ENCODE data around the gene TXNRD2.

The TXNRD2 gene

DNA sequence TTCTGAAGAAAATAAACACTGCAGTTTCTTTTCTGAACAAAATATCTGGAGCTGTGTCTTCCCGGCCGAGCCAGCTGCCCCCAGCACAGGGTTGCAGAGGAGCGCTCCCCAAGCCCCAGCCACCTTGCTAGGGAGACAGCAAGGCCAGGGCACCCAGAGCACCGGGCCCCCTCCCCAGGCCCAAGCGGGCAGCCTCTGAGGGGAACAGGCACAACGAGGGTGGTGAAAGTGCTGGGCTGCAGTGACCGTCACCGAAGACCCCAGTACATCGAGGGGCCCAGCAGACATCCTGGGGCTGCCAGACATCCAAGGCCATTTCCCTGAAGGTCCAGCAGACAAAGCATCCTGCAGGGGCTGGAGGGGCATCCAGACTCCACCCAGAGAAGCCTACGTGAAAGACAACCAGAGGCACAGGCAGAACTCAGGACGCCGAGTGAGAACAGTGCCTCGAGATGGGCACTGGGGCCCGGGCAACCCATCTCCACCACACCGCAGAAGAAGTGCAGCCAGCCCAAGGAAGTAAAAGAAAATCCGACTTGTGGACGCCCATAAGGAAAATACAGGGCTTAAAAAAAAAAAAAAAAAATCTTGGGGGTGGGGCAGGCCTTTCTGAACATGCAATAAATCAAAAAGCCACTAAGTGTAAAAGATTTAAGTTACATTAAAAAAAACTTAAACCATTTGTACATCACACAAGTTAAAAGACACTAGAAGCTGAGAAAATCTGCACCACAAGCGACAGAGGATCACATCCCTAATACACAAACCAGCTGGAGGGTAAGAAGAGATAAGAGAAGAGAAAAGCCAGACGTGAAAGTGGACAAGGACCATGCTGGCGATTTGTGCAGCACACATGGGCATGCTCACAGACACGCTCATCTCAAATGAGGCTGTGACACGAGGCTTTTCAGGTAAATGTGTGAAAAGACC, 36.0 kb downstream of the TXNRD2 start:
- Histone ChIP-seq H3K4me3 (ENCODE audit: low read length) (no peak overlapping the region), H3K36me3 (ENCODE audit: control insufficient read depth, insufficient read depth, low read length) (no peaks in the 10 kb centered on the region), H3K9me3 (ENCODE audit: control insufficient read depth, low read length) (no peaks in the 10 kb centered on the region), H3K4me1 (ENCODE audit: control insufficient read depth, insufficient read depth, low read length) (peaks cover 8% of the 10 kb centered on the region), H3K27me3 (ENCODE audit: control insufficient read depth, insufficient read depth, low read length) (no peaks in the 10 kb centered on the region), H3K9ac (ENCODE audit: low read length) (no peak overlapping the region)

DNA sequence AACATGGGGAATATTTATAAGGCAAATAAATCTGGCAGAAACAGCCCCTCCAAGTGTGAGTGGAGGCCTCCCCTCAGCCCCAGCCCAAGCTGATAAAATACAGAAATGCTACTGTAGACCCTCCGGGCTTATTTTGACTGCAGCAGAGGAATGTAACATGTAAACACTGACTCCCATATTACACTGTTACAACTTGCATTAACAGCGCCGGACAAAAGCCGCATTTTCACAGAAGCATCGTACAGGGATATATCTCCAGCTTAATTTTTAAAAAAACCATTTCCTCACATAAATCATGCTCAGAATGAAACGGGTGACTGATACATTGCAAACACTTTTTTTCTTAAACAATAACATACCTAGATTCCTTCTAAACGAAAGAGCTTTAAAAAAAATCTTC, 36.7 kb downstream of the TXNRD2 start:
- no peaks in the 10 kb centered on the region for H3K9me3 ChIP-seq (ENCODE audit: control insufficient read depth, low read length)
- H3K36me3 ChIP-seq (ENCODE audit: control insufficient read depth, insufficient read depth, low read length), result no peaks in the 10 kb centered on the region
- H3K4me1 ChIP-seq (ENCODE audit: control insufficient read depth, insufficient read depth, low read length), result peaks cover 9% of the 10 kb centered on the region

DNA sequence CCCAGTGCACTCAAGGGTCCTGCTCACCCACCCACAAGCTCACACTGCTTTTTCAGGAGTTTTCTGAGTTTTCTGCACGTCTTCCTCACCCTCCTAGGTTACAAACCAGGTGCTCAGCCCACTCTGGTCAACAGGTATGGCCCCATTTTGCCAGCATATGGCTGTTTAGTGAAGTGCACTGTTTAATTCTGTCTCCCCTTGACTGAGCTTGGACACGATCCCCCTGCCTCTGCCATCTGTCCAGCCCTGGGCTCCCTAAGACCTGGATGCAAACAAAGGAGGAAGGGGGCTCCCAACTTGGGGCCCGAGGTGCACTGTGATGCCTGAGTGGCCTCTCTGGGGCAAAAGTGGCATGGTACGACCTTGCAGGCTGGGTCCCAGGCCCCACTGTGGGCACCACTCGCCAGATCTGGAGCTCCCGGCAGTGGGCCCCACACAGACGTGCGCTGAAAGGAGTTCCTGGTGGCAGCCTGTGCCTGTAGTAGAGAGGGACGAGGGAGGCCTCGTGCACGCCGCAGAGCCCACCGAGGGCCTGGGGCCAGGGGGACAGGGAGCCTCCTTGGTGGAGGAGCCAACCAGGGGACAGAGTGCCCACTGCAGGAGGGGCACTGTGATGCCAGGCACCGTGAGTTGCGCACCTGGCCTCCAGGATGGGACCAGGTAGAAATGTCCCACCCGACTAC, 37.3 kb downstream of the TXNRD2 start:
- Histone ChIP-seq H3K9ac (ENCODE audit: low read length) (no peak overlapping the region), H3K4me3 (ENCODE audit: low read length) (no peak overlapping the region), H3K27me3 (ENCODE audit: control insufficient read depth, insufficient read depth, low read length) (no peaks in the 10 kb centered on the region), H3K9me3 (ENCODE audit: control insufficient read depth, low read length) (no peaks in the 10 kb centered on the region), H3K4me1 (ENCODE audit: control insufficient read depth, insufficient read depth, low read length) (peaks cover 9% of the 10 kb centered on the region), H3K36me3 (ENCODE audit: control insufficient read depth, insufficient read depth, low read length) (no peaks in the 10 kb centered on the region)

More for the DNA sequence above, 36.7 kb downstream of the TXNRD2 start:
- Histone ChIP-seq H3K27me3 (ENCODE audit: control insufficient read depth, insufficient read depth, low read length) (no peaks in the 10 kb centered on the region), H3K4me3 (ENCODE audit: low read length) (no peak overlapping the region), H3K9ac (ENCODE audit: low read length) (no peak overlapping the region)

DNA sequence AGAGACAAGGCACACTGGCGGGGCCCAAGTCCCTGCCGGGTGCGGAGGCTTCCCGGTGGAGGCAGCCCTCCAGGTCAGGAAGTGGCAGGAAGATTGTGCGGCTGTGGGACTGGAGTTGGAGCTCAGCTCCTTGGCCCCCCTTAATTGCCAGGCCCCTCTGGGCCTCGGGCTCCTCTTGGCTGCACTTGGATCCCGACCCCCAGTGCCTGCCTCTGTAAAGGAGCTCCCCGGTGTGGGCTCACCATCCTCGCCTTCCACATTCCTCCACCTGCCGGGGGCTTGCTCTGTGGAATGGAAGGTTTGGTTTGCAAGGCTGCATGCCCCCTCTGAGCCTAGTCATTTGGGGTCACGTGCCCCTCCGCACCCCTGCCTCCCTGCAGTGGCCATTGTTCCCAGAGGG, 38.1 kb downstream of the TXNRD2 start:
- no peaks in the 10 kb centered on the region for H3K36me3 ChIP-seq (ENCODE audit: control insufficient read depth, insufficient read depth, low read length)
- peaks cover 9% of the 10 kb centered on the region for H3K4me1 ChIP-seq (ENCODE audit: control insufficient read depth, insufficient read depth, low read length)
- H3K27me3 ChIP-seq (ENCODE audit: control insufficient read depth, insufficient read depth, low read length), result no peaks in the 10 kb centered on the region
- no peak overlapping the region for H3K9ac ChIP-seq (ENCODE audit: low read length)
- H3K9me3 ChIP-seq (ENCODE audit: control insufficient read depth, low read length), result no peaks in the 10 kb centered on the region
- no peak overlapping the region for H3K4me3 ChIP-seq (ENCODE audit: low read length)

DNA sequence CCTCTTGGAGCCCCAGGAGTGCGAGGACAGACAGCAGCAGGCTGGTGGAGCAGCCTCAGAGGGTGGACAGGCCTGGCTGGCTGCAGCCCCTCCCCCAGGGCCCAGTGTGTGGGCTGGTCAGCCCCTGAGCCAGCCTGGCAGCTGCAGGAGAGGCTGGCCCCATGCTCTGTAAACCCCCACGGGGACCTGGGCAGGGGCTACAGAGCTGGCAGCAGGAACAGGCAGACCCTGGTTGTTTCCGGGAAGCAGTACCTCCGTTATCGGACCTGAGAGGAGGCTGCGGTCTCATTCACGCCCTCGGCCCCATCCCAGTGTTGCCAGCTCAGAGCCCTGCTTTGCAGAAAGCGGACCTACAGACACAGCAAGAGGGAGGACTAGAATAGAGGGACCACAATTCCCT, 38.6 kb downstream of the TXNRD2 start:
- Histone ChIP-seq H3K27me3 (ENCODE audit: control insufficient read depth, insufficient read depth, low read length) (no peaks in the 10 kb centered on the region), H3K9ac (ENCODE audit: low read length) (no peak overlapping the region), H3K9me3 (ENCODE audit: control insufficient read depth, low read length) (no peaks in the 10 kb centered on the region), H3K4me1 (ENCODE audit: control insufficient read depth, insufficient read depth, low read length) (peaks cover 9% of the 10 kb centered on the region), H3K36me3 (ENCODE audit: control insufficient read depth, insufficient read depth, low read length) (no peaks in the 10 kb centered on the region), H3K4me3 (ENCODE audit: low read length) (no peak overlapping the region)

DNA sequence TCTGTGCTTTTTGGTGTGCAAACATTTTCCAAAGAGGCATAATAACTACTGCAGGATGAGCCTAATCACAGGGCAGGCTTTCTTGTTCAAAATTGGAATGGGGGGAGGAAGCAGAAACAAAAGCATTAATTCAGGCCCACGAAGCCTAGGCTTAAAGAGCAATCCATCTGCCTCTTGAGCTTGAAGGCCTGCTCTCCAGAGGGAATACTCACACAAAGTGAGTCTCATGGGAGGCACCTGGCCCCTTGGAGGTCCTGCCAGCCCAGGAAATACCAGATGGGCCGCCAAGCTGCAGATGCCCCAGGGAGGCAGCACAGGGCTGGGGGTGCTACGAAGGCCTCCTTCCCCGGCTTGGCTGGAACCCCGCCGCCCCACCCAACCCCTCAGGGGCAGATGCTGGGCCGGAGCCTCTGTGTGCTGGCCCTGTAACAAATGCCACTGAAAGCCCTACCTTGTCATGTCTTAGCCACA, 39.3 kb downstream of the TXNRD2 start:
- Histone ChIP-seq H3K9me3 (ENCODE audit: control insufficient read depth, low read length) (no peaks in the 10 kb centered on the region), H3K4me1 (ENCODE audit: control insufficient read depth, insufficient read depth, low read length) (peaks cover 9% of the 10 kb centered on the region), H3K36me3 (ENCODE audit: control insufficient read depth, insufficient read depth, low read length) (no peaks in the 10 kb centered on the region), H3K27me3 (ENCODE audit: control insufficient read depth, insufficient read depth, low read length) (no peaks in the 10 kb centered on the region), H3K9ac (ENCODE audit: low read length) (no peak overlapping the region), H3K4me3 (ENCODE audit: low read length) (no peak overlapping the region)

DNA sequence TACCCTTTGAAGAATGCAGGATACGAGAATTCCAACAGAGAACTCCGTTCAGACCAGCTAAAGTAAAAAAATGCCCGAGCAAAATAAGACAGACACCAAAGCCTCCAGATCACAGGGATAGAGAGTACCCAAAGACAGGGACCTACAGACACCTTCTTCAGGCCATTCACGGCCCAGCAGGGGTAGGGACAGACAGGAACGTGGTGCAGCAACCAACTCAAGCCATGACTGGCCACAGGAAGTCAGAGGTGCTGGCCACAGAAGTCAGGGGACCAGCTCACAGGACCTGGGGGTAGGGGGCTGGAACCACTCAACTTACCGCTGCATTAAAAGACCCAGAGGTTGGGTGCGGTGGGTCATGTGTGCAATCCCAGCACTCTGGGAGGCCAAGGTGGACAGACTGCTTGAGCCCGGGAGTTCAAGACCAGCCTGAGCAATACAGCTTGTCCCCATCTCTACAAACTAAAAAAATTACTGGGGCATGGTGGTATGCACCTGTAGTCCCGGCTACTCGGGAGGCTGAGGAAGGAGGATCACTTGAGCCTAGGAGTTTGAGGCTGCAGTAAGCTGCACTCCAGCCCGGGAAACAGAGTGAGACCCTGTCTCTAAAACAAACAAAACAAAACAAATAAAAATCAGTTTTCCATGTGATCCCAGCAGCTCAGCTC, 39.9 kb downstream of the TXNRD2 start:
- H3K4me3 ChIP-seq (ENCODE audit: low read length), result no peak overlapping the region
- H3K9me3 ChIP-seq (ENCODE audit: control insufficient read depth, low read length), result no peaks in the 10 kb centered on the region
- H3K36me3 ChIP-seq (ENCODE audit: control insufficient read depth, insufficient read depth, low read length), result no peaks in the 10 kb centered on the region

DNA sequence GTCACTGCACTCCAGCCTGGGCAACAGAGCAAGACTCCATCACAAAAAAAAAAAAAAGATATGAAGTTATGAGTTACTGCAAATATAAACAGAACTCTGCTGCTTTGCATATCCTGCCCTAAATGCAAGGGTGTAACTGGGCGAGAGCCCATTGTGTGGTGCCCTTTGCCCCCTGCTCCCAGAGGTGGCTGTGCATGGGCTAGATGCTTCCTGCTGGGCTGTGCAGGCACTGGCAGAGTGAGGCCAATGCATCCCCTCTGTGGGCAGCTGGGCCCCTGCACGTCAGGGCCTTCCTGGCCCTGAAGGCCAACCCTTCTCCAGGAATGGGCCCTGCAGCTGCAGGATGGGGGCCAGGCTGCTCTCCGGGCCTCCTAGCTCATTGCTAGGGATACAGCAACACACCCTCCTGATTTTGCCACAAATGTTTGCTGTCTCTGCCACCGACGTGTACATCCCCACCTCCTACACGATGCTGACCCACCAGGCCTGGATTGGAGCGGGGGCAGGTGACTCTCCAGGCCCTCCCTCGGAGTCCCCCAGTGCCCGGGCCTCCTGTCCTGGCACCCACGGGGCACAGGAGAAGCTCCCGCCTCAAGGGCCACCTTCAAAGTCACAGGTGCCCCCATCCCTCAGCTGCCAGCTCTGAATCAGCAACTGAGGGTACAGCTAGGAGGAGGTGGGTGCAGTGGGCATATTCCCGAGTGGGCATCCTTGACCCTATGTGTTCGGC, 40.7 kb downstream of the TXNRD2 start:
- Histone ChIP-seq H3K4me1 (ENCODE audit: control insufficient read depth, insufficient read depth, low read length) (peaks cover 9% of the 10 kb centered on the region), H3K4me3 (ENCODE audit: low read length) (no peak overlapping the region), H3K36me3 (ENCODE audit: control insufficient read depth, insufficient read depth, low read length) (no peaks in the 10 kb centered on the region), H3K27me3 (ENCODE audit: control insufficient read depth, insufficient read depth, low read length) (no peaks in the 10 kb centered on the region), H3K9ac (ENCODE audit: low read length) (no peak overlapping the region), H3K9me3 (ENCODE audit: control insufficient read depth, low read length) (no peaks in the 10 kb centered on the region)

More for the DNA sequence above, 39.9 kb downstream of the TXNRD2 start:
- peaks cover 9% of the 10 kb centered on the region for H3K4me1 ChIP-seq (ENCODE audit: control insufficient read depth, insufficient read depth, low read length)
- H3K27me3 ChIP-seq (ENCODE audit: control insufficient read depth, insufficient read depth, low read length), result no peaks in the 10 kb centered on the region
- no peak overlapping the region for H3K9ac ChIP-seq (ENCODE audit: low read length)

DNA sequence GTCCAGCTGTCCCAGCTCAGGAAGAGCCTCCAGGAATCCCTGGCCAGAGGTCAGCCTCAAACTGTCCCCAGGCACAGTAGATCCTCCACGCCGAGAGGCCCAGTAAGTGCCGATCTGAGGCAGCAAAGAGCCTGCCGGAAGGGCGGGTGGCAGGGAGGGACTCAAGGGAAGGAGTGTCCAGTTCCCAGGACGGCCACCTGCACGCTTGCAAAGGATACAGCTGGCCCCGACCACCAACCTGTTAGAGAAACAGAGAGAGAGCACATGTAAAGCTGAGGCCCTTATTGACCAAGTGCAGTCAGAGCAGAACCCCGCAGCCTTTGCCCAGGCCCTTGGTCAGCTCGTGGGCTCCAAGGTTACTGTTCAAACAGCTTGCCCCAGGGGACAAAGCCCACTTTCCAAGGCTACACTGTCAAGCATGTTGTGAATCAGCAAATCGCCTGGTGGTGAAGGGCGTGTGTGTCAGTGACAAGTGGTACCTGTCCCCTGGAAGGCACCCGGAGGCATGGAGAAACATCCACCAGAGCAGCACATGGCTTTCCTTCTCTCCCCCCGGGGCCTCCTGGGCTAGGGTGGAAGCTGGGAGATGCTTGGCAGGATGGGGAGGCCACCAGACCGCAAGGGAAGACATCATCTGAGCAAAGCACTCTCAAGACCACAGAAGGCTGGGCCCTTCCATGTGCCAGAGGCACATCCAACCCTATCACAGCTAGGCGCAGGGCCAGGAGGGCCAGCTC, 42.6 kb downstream of the TXNRD2 start:
- Histone ChIP-seq H3K27me3 (ENCODE audit: control insufficient read depth, insufficient read depth, low read length) (no peaks in the 10 kb centered on the region), H3K4me3 (ENCODE audit: low read length) (no peak overlapping the region), H3K36me3 (ENCODE audit: control insufficient read depth, insufficient read depth, low read length) (peaks cover under 1% of the 10 kb centered on the region), H3K9me3 (ENCODE audit: control insufficient read depth, low read length) (no peaks in the 10 kb centered on the region), H3K4me1 (ENCODE audit: control insufficient read depth, insufficient read depth, low read length) (peaks cover 9% of the 10 kb centered on the region), H3K9ac (ENCODE audit: low read length) (no peak overlapping the region)

DNA sequence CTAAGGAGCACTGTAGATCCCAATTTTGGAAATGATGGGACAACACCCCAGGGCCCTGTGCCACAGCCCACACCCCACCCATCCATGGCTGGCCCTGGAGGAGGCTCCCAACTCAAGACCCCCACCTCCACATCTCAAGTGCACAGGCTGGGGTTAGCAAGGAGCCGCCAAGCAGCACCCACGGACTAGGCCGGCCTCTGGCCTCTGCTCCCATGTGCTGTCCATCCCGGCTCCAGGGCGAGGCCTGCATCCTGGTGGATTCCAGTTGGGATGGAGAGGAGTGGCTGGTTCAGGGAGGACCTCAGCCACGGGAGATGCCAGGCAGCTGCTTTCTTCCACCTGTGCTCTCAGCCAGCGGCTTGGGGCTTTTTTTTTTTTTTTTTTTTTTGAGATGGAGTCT, 43.5 kb downstream of the TXNRD2 start:
- H3K9ac ChIP-seq (ENCODE audit: low read length), result no peak overlapping the region
- no peaks in the 10 kb centered on the region for H3K27me3 ChIP-seq (ENCODE audit: control insufficient read depth, insufficient read depth, low read length)
- H3K9me3 ChIP-seq (ENCODE audit: control insufficient read depth, low read length), result no peaks in the 10 kb centered on the region
- H3K4me3 ChIP-seq (ENCODE audit: low read length), result no peak overlapping the region
- H3K4me1 ChIP-seq (ENCODE audit: control insufficient read depth, insufficient read depth, low read length), result peaks cover 9% of the 10 kb centered on the region
- peaks cover 4% of the 10 kb centered on the region for H3K36me3 ChIP-seq (ENCODE audit: control insufficient read depth, insufficient read depth, low read length)

DNA sequence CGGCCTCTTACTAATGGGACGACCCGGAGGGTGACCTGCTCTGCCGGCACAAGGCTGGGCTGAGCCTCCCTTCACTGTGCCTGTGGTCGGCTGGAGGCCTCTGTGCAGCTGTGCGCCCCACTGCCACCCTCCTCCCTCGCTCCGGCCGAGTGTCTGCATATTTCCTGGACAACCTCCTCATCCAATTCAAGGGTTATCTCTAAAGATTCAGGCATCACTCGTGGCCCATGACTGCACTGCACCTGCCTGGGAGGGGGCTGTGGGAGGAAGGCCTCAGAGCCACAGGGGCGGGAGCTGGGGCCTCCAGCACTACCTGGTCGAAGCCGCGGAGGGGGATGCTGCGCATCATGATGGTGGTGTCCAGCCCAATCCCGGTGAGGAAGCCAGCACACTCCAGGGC, 43.9 kb downstream of the TXNRD2 start:
- no peak overlapping the region for H3K9ac ChIP-seq (ENCODE audit: low read length)
- no peak overlapping the region for H3K4me3 ChIP-seq (ENCODE audit: low read length)
- peaks cover 4% of the 10 kb centered on the region for H3K36me3 ChIP-seq (ENCODE audit: control insufficient read depth, insufficient read depth, low read length)
- no peaks in the 10 kb centered on the region for H3K27me3 ChIP-seq (ENCODE audit: control insufficient read depth, insufficient read depth, low read length)
- no peaks in the 10 kb centered on the region for H3K9me3 ChIP-seq (ENCODE audit: control insufficient read depth, low read length)
- peaks cover 9% of the 10 kb centered on the region for H3K4me1 ChIP-seq (ENCODE audit: control insufficient read depth, insufficient read depth, low read length)

Measured in mucosa of stomach (tissue), 1 donor.